Activated effector memory CD4-positive, alpha-beta T cell treated with Interleukin-2 at 50 U/mL for 16 hours (primary cell): ENCODE results near the gene DNLZ.

Source experiments
- DNase-seq: peaks from one replicate; pipeline ENCODE4 v3.0.0-alpha.2; 2020

The DNLZ gene

GRCh38 chr9:136341769-136342168 lies 21.8 kb downstream of the DNLZ start:
- no peak for DNase-seq

- DNase-seq, result no peak
Measured at GRCh38 chr9:136341042-136341655, 22.4 kb downstream of the DNLZ start.

- no peak for DNase-seq
Measured at GRCh38 chr9:136340356-136341041, 23.0 kb downstream of the DNLZ start.

GRCh38 chr9:136339958-136340310 lies 23.6 kb downstream of the DNLZ start:
- no peak for DNase-seq

GRCh38 chr9:136339173-136339957 lies 24.2 kb downstream of the DNLZ start:
- DNase-seq, result no peak

- DNase-seq, result no peak
Measured at GRCh38 chr9:136338511-136338910, 25.0 kb downstream of the DNLZ start.

- DNase-seq, result no peak
Measured at GRCh38 chr9:136337416-136338395, 25.8 kb downstream of the DNLZ start.

- no peak for DNase-seq
Measured at GRCh38 chr9:136336881-136337280, 26.7 kb downstream of the DNLZ start.

GRCh38 chr9:136336156-136336870 lies 27.2 kb downstream of the DNLZ start:
- DNase-seq, result no peak

- no peak for DNase-seq
Measured at GRCh38 chr9:136335296-136336155, 28.0 kb downstream of the DNLZ start.

GRCh38 chr9:136334541-136334940 lies 29.0 kb downstream of the DNLZ start:
- DNase-seq, result no peak

- DNase-seq, result no peak
Measured at GRCh38 chr9:136333486-136333885, 30.1 kb downstream of the DNLZ start.

GRCh38 chr9:136333045-136333444 lies 30.5 kb downstream of the DNLZ start:
- DNase-seq, result no peak

- DNase-seq, result no peak
Measured at GRCh38 chr9:136332482-136332983, 31.0 kb downstream of the DNLZ start.

- no peak for DNase-seq
Measured at GRCh38 chr9:136331556-136332481, 31.7 kb downstream of the DNLZ start.

GRCh38 chr9:136331030-136331429 lies 32.5 kb downstream of the DNLZ start:
- DNase-seq, result no peak

- DNase-seq, result no peak
Measured at GRCh38 chr9:136330406-136330990, 33.0 kb downstream of the DNLZ start.

- no peak for DNase-seq
Measured at GRCh38 chr9:136329636-136330405, 33.7 kb downstream of the DNLZ start.

- no peak for DNase-seq
Measured at GRCh38 chr9:136329211-136329627, 34.3 kb downstream of the DNLZ start.
